LNCAP (cell line): Measurements from ENCODE around the gene HORMAD2.

ENCODE experiments used
- TF ChIP-seq, protein P1 (sequence below): fragments of 450-650 bp; IDR thresholded peaks from 2 replicates; pipeline ENCODE4 v1.5.1; 2017; ENCODE audit warnings: mild to moderate bottlenecking

Gene HORMAD2

GRCh38 chr22:30159561-30160353 is 79.5 kb downstream of the HORMAD2 start:
- TF ChIP-seq, protein P1, sequence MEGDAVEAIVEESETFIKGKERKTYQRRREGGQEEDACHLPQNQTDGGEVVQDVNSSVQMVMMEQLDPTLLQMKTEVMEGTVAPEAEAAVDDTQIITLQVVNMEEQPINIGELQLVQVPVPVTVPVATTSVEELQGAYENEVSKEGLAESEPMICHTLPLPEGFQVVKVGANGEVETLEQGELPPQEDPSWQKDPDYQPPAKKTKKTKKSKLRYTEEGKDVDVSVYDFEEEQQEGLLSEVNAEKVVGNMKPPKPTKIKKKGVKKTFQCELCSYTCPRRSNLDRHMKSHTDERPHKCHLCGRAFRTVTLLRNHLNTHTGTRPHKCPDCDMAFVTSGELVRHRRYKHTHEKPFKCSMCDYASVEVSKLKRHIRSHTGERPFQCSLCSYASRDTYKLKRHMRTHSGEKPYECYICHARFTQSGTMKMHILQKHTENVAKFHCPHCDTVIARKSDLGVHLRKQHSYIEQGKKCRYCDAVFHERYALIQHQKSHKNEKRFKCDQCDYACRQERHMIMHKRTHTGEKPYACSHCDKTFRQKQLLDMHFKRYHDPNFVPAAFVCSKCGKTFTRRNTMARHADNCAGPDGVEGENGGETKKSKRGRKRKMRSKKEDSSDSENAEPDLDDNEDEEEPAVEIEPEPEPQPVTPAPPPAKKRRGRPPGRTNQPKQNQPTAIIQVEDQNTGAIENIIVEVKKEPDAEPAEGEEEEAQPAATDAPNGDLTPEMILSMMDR = no peak

DNA sequence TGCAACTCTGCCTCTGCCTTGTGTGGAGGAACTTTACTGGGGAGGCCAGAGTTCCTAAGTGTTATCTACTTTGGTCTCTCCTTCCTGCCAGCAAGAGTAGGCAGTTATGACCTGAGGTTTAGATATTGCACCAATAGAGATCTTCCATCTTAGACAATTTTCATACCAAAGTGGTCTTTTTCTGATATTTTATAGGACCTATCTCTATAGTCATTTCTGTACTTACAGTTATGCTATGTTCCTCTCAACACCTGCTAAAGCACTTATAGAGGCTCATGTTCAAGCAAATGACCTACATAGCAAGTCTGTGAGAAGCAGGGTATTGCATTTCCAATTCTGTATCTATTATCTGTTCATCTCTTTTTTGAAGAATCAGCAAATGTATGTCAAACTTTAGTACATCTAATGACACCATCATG is 80.8 kb downstream of the HORMAD2 start:
- TF ChIP-seq, protein P1 = no peak

GRCh38 chr22:30167296-30167695 is 87.0 kb downstream of the HORMAD2 start:
- TF ChIP-seq, protein P1 = no peak

DNA sequence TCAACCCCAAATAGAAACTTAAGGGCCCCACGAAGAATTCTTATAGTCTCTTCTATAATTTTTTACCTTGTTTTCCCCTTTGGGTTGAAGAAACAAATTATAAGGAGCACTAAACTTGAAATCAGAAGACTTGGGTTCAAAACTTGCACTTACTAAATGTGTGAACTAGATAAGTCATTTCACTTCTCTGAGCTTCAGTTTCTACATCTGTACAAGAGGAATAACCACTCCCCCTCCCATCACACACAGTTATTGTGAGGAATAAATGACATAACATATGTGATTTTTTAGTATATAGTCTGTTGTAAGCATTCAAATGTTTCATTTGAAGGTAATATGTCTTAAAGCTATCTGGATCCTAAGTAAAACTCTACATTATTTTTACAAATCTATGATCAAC is 87.5 kb downstream of the HORMAD2 start:
- TF ChIP-seq, protein P1 = no peak

DNA sequence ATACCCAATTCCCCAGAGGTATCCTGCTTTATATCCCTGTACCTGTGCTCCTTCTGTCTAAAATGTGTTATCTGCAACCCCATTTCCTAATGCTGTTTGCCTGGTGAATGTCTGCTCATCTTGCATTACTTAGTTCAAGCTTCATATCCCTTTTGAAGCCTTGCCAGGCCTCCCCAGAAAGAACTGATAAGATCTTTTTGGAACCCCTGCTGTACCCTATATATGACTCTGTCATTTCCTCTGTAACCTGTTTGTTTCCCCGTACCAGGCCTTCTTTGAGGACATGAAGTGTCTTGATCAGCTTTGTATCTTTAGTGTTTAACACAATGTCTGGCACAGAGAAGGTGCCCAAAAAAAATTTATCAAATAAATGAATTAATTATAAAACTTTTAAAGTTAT is 88.7 kb downstream of the HORMAD2 start:
- TF ChIP-seq, protein P1 = no peak

- TF ChIP-seq, protein P1 = no peak
These were observed 89.9 kb downstream of the HORMAD2 start for GRCh38 chr22:30170129-30170528.

- TF ChIP-seq, protein P1 = no peak
These were observed 90.7 kb downstream of the HORMAD2 start for GRCh38 chr22:30171008-30171407.
